ENCODE results near the gene SLC29A1.

- TF ChIP-seq CTCF (IDR thresholded peaks at IDR 0.05) (no peak), EZH2 (IDR thresholded peaks at IDR 0.05; ENCODE audit: borderline replicate concordance, insufficient read depth, low read depth, low read length, poor library complexity, severe bottlenecking) (no peak)
Observed at GRCh38 chr6:44278315-44278714, 54.9 kb downstream of the SLC29A1 start.
